GM21447 (cell line): Measurements from ENCODE around the gene ZDHHC14.
"Not testable (repeated sequence)": the region's sequence is repeated elsewhere in the genome, so short reads cannot be mapped to it uniquely, and the experiment has no call there.

Experiments used
- ATAC-seq: cut with Tn5 transposase; IDR thresholded peaks from one replicate; pipeline ENCODE4 v1.9.1; 2021; ENCODE audit not compliant: unreplicated experiment

Gene ZDHHC14

DNA sequence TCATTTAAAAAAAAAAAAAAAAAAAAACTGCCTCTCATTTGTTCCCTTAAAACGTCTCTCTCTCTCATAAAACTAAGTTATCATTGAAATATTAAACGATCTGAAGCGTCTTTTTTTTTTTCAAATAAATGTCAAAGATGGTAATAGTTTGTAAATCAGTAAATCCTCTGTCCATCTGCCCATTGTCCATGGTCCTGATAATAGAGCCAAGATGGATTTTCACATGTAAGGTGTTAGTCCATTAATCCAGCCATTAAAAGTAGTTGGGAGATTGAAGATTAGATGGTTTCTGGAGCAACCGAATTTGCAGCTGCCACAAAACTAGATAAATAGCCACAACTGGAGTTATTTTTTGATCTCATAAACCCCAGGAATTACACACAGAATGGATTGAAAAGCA lies 296.2 kb downstream of the ZDHHC14 start:
- ATAC-seq: no peak

DNA sequence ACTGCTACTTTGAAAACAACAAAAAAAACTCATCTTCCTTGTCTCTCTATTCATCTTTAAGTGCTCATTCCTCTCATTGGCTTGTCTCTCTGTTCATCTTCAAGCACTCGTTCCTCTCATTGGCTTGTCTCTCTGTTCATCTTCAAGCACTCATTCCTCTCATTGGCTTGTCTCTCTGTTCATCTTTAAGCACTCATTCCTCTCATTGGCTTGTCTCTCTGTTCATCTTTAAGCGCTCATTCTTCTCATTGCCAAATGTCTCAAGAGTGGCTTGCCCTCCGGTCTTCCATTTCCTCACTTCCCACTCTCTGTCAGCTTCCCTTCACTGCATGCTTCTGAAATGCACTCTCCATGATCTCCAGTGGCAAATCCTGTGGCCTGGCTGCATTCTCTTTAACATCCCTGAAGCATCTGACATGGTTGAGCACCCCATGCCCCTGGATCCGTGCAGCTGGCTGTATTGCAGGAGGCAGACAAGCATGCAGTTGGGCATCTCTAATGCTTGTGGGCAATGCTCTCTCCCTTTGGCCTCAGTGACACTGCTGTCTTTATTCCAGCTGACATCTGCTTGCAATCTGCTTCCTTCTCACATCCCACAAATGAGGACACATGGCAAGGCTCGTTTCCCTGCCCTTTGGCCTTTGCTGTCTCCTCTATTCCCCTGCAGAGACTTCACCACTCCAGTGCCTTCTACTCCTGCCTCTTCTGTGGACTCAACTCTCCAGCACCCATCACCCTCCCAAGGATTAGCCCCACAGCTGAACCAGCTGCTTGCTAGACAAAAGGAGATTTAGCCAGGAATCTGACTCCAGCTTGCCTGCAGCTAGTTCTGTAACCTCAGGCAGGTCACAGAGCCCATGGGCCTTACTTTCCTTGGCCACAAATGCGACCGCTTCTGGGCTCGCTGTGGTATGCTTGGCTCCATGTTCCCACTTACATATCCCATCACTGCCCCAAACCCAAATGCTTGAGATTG lies 298.9 kb downstream of the ZDHHC14 start:
- no peak for ATAC-seq

DNA sequence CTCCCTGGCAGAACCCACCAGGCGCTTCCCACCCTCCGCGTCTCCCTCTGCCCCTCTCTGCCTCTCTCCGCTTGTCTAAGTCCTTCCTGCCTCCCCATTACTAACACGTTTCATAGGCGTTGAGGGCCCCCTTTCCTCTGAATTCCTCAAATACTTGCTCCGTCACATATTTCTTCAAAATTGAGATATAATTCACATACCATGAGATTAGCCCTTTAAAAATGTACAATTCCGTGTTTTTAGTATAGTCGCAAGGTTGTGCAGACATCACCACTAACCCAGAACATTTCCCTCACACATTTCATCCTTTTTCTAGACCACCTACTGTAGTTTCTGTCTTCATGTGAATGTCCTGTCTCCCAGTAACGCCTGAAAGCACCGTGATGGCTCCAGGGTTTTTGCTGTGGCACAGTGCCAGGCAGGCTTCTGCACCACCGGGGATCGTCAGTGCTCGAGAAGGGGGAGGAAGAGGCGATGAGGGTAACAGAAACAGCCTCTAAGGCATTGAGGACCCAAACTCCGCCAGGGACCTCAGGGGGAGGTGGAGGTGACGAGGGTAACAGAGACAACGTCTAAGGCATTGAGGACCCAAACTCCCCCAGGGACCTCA lies 300.2 kb downstream of the ZDHHC14 start:
- ATAC-seq: no peak

DNA sequence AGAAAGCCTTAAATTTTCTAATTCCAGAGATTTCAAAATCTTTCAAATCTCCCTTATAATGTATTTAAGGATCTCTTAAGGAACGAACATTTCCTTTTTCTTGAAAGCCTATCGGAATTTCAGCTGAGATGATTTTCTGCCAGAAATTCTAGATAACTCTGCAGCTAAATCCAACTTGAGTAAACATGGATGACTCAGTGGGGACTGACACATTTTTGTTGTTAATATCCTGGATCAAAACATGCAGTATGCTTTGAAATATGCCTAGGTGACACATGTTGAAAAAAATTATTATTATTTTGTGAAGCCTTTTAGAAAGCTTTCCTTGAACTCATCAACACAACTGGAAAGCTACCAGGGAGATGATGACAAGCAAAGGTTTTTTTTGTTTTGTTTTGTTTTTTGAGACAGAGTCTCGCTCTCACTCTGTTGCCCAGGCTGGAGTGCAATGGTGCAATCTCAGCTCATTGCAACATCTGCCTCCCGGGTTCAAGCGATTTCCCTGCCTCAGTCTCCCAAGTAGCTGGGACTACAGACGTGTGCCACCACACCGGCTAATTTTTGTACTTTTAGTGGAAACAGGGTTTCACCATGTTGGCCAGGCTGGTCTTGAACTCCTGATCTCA lies 302.0 kb downstream of the ZDHHC14 start:
- no peak for ATAC-seq

DNA sequence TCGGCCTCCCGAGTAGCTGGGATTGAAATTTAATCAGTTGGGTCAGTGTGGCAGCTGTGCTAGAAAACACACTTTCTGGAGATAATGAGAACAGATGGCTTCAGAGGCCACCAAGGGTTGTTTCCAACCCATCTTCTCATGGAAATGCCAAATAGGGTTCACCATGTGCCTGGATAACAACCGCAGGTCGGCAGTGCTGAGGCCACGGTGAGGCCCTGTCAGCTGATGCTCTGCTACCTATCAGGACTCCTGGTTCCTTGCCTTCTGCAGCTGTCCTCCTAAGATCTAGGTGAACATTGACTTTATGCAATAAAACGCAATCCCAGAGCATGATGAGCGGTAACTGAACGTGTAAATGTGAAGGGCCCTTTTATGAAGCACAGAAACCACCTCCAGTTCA lies 302.7 kb downstream of the ZDHHC14 start:
- no peak for ATAC-seq

DNA sequence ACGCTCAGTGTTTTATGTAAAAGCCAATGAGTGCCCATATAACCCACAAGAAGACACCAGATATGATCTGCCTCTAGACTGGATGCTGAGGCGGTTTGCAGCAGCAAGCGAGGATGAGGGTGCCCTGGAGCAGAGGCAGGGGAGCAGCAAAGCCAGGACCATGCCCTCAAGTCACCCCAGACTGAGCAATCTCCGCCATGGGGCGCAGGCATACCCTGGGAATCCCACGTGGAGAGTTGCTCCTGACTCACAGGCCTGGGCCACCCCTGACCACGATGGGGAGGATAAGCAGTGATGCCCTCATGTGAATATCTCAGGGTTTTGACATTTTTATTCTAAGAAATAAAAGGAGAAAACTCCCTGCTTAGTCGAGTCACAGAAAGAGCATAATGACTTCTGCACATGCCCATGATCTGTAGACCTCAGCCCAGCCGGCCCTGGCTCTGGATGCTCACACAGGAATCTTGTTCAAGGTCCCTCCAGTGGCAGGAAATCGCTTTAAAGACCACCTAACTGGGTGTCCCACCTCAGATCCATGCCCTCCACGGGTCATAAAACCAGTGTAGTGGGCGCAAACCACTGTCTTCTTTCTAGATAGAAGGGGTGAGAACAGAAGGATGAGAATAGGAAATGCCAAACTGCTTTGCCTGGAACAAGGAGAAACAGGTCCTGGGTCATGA lies 303.8 kb downstream of the ZDHHC14 start:
- no peak for ATAC-seq

DNA sequence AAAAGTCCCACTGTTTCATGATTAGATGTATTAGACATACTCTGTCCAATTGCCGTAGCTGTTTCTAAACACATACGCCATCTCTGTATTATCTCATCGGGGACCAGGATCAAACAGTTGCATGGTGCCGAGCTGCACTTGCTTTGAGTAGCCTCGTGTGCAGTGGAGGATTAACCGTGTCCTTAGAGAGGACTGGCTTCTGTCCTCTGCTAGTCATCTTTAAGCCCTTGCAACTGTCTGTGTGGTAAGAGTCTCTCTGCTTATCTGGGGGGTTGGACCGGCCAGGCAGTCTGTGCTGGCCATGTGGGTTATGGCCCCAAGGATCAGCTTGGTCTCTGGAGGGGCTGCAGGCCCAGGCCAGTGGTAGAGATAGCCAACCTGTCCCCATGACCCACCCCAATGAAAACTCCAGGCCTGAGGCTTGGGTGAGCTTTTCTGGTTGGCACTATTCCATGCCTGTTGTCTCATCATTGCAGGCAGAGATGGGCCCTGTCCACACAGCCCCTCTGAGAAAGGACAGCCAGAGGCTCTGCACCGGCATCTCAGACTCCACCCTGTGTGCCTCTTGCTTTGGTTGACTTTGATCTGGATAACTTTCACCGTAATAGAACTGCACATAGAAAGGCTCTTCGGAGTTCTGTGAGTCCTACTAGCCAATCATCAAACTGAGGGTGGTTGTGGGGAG lies 304.7 kb downstream of the ZDHHC14 start:
- ATAC-seq: no peak

DNA sequence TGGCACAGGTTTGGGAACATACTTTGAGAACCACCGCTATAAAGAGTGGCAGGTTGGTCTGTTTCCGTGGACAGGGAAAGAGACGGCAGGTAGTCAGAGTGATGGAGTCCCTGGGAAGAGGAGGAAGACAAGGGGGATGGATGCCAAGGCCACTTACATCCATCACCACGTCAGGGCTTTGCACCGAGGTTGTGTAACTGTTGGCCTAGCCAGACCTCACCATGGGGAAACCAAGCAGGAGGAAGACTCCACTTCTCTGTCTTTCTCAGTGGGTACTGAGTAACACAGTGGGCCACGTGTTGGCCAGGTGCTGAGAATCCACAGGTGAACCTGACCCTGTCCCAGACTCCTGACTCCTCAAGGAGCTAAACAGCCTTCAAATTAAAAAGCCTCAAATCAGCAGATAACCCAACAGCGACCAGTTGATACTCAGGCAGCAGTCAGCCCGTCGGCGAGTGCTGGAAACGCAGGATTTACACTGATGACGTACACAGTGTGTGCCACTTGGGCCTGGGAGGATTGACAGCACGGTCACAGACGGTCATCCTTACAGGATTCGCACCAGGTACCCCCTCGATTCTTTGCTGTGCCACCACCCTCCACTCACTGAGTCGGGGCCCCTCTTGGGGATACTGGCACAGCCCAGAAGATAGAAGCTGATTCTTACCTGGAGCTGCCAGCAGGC lies 307.4 kb downstream of the ZDHHC14 start:
- ATAC-seq: no peak

DNA sequence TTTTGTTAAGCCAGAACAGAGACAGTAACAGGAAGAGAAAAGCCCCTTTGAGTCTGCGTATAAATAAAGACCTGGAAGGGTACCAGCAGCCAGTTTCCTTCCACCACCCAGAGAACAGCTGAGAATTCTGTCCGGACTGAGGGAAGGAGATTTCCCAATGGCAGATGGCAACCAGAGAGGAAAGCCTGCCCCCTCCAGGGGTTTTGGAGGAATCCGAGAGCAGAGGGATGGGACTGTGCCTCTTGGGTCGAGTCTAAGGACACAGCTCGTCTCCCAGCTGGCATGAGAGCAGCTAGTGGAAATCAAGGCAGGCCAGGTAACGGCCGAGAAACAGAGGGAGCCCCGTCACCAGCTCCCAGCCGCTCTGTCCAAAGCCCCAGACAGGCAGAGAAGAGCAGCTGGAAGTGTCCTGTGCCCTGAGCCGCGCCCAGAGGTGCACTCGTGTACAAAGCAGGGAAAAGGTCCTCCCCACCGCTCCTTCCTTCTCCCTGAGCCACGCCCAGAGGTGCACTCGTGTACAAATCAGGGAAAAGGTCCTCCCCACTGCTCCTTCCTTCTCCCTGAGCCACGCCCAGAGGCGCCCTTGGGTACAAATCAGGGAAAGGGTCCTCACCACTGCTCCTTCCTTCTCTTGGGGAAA lies 308.1 kb downstream of the ZDHHC14 start:
- no peak for ATAC-seq

DNA sequence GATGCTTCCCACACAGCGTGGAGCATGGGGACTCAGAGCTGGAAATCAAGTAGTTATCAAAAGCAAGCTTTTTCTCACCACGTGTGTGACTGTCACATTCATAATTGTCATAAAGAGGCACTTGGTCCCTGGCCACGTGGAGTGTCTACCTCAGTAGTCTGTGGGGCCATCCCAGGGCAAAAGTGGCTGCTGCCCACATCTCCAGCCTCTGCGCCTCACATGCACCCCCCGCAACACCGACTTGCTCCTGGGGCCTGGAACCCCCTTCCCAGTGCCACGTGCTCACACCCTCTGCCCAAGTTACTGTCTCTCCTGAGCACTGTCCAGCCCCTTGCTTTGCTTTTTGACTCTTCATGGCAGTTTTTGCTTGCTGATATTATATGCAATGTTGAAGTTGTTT lies 308.9 kb downstream of the ZDHHC14 start:
- ATAC-seq: no peak

DNA sequence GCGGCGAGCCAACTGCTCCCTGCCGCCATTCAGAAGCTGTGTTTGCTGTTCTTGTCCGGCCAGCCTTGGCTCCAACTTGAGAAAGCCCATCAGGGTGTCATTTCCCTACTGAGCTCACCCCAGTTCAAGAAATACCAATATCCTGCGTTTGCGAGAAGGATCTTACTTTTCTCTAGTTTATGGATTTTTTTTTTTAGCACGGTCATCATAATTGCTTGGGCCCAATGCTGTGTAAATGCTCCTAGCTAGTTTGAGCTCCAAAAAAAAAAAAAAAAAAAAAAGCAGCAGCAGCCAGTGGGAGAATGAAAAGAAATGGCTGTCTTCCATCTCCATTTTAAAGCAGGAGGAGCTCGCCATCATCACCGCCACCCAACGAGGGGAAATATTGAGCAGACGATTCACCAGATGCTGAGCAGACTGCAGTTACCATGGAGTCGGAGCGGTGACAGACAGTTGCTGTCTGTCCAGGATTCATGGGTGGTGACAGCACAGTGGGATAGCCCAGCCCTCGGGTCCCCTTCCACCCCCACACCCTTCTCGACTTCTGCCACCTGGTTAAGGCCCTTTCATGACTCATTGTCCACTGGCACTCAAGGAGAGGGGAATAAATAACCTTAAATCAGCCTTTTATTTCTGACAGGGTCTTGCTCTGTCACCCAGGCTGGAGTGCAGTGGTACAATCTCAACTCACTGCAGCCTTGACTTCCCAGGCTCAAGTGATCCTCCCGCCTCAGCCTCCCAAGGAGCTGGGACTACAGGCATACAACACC lies 309.6 kb downstream of the ZDHHC14 start:
- ATAC-seq: no peak

DNA sequence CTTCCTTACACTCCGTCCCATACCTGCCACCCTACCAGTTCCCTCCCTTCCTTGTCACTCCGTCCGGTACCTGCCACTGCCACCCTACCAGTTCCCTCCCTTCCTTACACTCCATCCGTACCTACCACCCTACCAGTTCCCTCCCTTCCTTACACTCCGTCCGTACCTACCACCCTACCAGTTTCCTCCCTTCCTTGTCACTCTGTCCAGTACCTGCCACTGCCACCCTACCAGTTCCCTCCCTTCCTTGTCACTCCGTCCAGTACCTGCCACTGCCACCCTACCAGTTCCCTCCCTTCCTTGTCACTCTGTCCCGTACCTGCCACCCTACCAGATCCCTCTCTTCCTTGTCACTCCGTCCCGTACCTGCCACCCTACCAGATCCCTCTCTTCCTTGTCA lies 310.6 kb downstream of the ZDHHC14 start:
- ATAC-seq: not testable (repeated sequence)

DNA sequence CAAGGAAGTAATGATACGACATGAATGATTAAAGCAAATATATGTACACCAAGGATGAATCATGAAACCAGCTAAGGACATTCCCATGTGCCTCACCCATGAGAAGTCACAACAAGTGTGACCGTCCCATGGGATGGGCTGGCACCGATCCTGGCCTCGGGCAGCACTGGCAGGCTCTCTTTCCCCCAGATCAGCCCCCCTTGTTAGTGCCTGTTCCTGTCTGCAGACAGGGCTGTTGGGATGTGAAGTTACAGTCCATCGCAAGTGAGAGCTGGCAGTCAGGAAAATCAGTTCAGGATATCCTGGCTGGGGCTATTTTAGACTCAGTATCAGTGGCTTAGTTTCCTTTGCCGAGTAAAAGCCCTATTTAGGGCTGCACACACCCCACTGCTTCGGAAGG lies 312.9 kb downstream of the ZDHHC14 start:
- ATAC-seq: no peak

DNA sequence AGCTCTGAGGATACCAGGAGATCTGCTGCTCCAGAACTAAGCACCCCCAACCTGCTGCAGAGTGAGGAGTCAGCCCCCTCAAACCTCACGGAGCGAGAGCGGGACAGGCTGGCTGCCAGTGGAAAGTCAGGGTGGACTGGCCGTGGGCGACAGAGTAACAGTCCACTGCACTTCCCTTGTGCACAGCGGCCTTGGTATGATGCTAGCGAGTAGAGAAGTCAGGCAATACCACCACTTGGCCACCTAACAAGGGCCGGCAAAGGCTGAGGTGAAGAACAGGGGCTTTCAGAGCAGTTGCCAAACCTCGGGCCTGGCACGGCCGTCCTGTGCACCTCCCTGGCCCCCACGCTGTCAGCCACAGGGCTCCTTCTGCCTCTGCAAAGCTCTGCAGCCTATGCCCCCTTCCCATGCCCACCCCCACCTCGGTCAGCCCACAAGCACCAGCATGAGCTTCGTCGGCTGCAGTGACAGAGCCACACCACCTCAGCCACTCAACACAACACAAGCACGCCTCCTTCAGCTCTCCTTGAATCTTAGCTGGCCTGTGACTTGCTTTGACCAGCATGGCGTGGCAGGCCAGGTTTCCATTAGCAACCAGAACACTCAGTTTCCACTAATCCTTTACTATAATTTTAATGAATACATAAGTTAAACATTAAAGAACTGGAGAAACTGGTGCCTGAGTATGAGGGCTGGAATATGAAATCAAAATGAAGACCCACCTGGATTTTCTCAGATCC lies 314.5 kb downstream of the ZDHHC14 start:
- ATAC-seq: no peak

DNA sequence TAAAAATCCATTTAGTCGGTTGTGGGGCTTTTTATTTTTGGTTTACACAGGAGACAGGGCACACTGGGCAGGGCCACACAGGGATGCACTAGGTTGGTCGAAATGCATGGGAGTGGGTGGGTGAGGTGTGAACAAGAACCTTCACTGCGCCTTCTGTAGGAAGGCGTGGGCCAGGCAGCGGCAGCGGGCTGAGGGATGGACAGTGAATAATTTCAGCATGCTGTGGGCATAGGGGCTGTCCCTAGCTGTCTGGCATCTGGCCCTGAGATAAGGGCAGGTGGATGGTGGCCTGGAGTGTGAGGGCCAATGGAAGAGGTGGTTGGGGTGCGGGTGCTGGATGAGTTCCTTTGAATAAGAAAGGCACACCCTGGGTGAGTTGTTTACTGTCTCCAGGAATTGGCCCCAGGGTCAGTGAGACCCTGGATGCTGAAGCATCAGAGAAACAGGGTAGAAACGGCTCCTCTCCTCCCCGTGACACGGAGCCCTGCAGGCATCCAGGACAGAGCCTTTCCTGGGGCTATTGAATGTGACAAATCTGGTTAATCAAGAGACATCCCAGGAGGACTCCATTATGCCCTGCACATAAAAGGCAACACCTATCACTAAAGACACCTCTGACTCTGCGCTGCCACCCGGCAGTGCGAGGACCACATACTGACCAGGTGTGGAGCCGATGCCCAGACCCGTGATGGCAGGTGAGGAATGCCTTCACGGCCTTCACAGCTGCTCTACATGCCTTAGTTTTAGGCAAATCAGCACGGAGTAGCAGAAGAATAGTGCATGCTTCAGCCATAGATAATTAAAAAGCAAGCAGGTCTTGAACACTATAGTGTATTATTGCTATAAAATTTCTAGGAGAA lies 319.0 kb downstream of the ZDHHC14 start:
- ATAC-seq: no peak

DNA sequence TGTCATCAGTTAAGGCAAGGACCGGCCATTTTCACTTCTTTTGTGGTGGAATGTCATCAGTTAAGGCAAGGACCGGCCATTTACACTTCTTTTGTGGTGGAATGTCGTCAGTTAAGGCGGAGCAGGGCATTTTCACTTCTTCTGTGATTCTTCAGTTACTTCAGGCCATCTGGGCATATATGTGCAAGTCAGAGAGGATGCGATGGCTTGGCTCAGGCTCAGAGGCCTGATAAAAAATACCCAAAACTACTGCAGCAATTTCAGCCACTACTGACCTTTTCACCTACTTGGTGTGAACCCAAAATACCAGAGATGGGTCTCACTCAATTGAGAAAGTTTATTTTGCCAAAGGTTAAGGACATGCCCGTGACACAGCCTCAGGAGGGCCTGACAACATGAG lies 325.4 kb downstream of the ZDHHC14 start:
- not testable (repeated sequence) for ATAC-seq

DNA sequence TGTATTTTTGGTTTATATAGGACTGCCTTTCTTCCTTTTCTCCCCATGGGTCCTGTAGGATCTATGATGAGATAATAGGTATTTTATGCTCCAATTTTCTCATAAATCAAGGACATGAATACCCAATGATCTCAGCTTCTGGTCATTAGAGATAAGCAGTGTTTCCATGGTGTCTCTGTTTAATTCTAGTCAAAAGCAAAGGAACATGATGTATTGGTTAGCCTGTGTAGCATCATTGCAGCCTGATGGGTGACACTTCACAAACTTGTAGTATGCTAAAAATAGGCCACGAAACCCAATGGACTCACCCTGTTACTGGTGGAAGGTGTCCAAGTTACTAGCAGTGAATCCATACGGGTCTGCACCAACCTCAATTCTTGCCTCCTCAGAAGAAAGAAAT lies 325.9 kb downstream of the ZDHHC14 start:
- ATAC-seq: no peak
